Transverse colon (tissue), 4 donors: ENCODE measurements around the gene SREBF2.

Source experiments
- CTCF ChIP-seq, 5 experiments: fragments of 200-600 bp in 3 of 5; fragments of 450-650 bp in 2 of 5; sonication (generic) in 3 of 5; IDR thresholded peaks; 1 replicate in 2 of 5; 2 replicates in 3 of 5; pipeline ENCODE4 v1.5.1; 2016 to 2017; ENCODE audit warnings: antibody characterized with exemption in 5 of 5, inconsistent platforms in 3 of 5, mild to moderate bottlenecking in 2 of 5, moderate library complexity in 1 of 5
- POLR2A ChIP-seq: fragments of 450-650 bp; IDR thresholded peaks from one replicate; pipeline ENCODE4 v1.6.1; 2016; ENCODE audit warnings: antibody characterized with exemption, mild to moderate bottlenecking, moderate library complexity
- POLR2AphosphoS5 ChIP-seq, 3 donors: sonication (generic); formaldehyde crosslinking; IDR thresholded peaks; one replicate each; pipeline ENCODE4 v1.6.1; 2016; ENCODE audit warnings: antibody characterized with exemption in 3 of 3

DNA sequence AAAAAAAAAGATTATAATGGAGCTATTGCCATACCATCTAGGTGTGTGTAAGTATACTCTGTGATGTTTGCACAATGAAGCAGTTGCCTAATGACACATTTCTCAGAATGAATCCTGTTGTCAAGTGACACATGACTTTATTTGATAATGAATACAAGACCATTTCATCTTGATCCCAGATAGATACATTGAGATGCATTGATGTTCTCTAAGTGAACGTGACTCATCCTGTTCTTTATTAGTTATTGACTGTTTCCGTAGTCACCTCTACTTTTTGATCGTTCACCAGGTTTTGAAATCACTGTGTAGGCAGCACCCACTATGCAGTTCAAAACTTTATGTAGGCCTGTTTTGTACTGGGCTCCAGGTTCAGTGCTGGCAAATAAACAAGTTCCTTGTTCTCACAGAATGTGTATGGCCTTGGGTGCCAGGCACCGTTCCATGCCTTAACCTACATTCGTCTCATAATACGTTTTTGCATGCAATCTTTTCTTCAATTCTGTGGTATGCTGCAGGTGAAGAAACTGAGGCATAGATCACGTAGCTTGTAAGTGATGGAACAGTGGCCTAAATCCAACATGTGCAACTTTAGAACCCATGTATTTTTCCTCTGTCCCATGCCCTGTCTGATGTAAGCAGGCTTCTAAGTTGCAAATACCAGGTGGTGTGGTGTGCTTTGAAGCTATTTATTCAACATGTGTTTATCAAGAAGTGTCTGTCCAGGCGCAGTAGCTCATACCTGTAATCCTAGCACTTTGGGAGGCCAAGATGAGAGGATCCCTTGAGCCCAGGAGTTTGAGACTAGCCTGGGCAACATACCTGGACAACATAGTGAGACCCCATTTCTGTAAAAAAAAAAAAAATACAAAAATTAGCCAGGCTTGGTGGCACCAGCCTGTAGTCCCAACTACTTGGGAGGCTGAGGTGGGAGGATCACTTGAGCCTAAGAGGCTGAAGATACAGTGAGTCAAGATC is 10.4 kb downstream of the SREBF2 start:
- TF ChIP-seq CTCF (IDR thresholded peaks at IDR 0.05) (no peak), POLR2AphosphoS5 (IDR thresholded peaks at IDR 0.05) (peak in 2 of 3 donors; percentile 12 to 49), POLR2A (no peak)
